Mesendoderm (in vitro differentiated cells): ENCODE data around the gene ZBTB17.
A peak's percentile ranks its signal among the peaks of the same experiment; 100 is the strongest.

Experiments used
- DNase-seq: peaks from one replicate; pipeline ENCODE4 v3.0.0; 2013
- H2AK5ac ChIP-seq: 2 replicates; pipeline ENCODE4 v1.6.1; 2013; ENCODE audit warnings: low read length, inconsistent platforms
- H2BK120ac ChIP-seq: 2 replicates; pipeline ENCODE4 v1.6.1; 2013; ENCODE audit warnings: low read depth, mild to moderate bottlenecking, low read length, moderate library complexity, mixed read lengths
- H2BK15ac ChIP-seq: replicated peaks from 2 replicates; pipeline ENCODE4 v1.6.1; 2013; ENCODE audit warnings: low read depth, mild to moderate bottlenecking, moderate library complexity
- H2BK5ac ChIP-seq: 2 replicates; pipeline ENCODE4 v1.6.1; 2013; ENCODE audit warnings: low read length, inconsistent platforms
- H3K18ac ChIP-seq: 2 replicates; pipeline ENCODE4 v1.6.1; 2013; ENCODE audit warnings: mild to moderate bottlenecking, low read length, mixed read lengths
- H3K23ac ChIP-seq: one replicate; pipeline ENCODE4 v1.6.1; 2013; ENCODE audit warnings: low read length
- H3K27ac ChIP-seq: 2 replicates; pipeline ENCODE4 v1.5.1; 2013; ENCODE audit warnings: low read depth, mild to moderate bottlenecking, inconsistent platforms, low read length, moderate library complexity
- H3K27me3 ChIP-seq: 2 replicates; pipeline ENCODE4 v1.6.1; 2013; ENCODE audit warnings: low read length, control low read depth, mild to moderate bottlenecking, inconsistent platforms; ENCODE audit not compliant: insufficient read depth, poor library complexity
- H3K36me3 ChIP-seq: 2 replicates; pipeline ENCODE4 v1.6.1; 2013; ENCODE audit warnings: low read length, inconsistent platforms; ENCODE audit not compliant: control insufficient read depth, insufficient read depth
- H3K4ac ChIP-seq: one replicate; pipeline ENCODE4 v1.6.1; 2013; ENCODE audit warnings: low read depth, mild to moderate bottlenecking, low read length, moderate library complexity
- H3K4me1 ChIP-seq: 2 replicates; pipeline ENCODE4 v1.6.1; 2013; ENCODE audit warnings: low read depth, low read length, inconsistent platforms; ENCODE audit not compliant: control insufficient read depth
- H3K4me2 ChIP-seq: 2 replicates; pipeline ENCODE4 v1.6.1; 2013; ENCODE audit warnings: low read length
- H3K4me3 ChIP-seq: 2 replicates; pipeline ENCODE4 v1.5.1; 2013; ENCODE audit warnings: mild to moderate bottlenecking, low read length
- H3K56ac ChIP-seq: one replicate; pipeline ENCODE4 v1.6.1; 2013; ENCODE audit warnings: low read length
- H3K79me1 ChIP-seq: 2 replicates; pipeline ENCODE4 v1.6.1; 2013; ENCODE audit warnings: low read length, inconsistent platforms
- H3K79me2 ChIP-seq: 2 replicates; pipeline ENCODE4 v1.6.1; 2013; ENCODE audit warnings: mild to moderate bottlenecking, low read length; ENCODE audit not compliant: control insufficient read depth, insufficient read depth
- H3K9ac ChIP-seq: 2 replicates; pipeline ENCODE4 v1.6.1; 2013; ENCODE audit warnings: low read length, inconsistent platforms
- H4K5ac ChIP-seq: one replicate; pipeline ENCODE4 v1.6.1; 2013; ENCODE audit warnings: low read length
- H4K8ac ChIP-seq: one replicate; pipeline ENCODE4 v1.6.1; 2013; ENCODE audit warnings: low read depth, mild to moderate bottlenecking, control low read depth, low read length, moderate library complexity
- WGBS: extraction: QIAGEN DNeasy Blood & Tissue Kit; methylation state at CpG from one replicate; pipeline ENCODE4 v1.1.7; 2013; ENCODE audit warnings: low lambda C conversion rate, missing lambda C conversion rate; ENCODE audit not compliant: insufficient coverage; ENCODE audit errors: extremely low coverage; 5-methylcytosine and 5-hydroxymethylcytosine counted together

ZBTB17 gene

GRCh38 chr1:16017076-16017460 is 41.2 kb upstream of the ZBTB17 start:
- H2AK5ac ChIP-seq, result no peak overlapping the region
- peaks cover 6% of the 10 kb centered on the region for H3K4me1 ChIP-seq
- H3K18ac ChIP-seq, result no peak overlapping the region

GRCh38 chr1:16015960-16016901 is 40.3 kb upstream of the ZBTB17 start:
- Histone ChIP-seq H3K36me3 (no peaks in the 10 kb centered on the region), H3K56ac (no peak overlapping the region), H3K4me1 (peaks cover 6% of the 10 kb centered on the region), H3K4ac (no peak overlapping the region), H2BK120ac (no peak overlapping the region), H2BK5ac (no peak overlapping the region), H2AK5ac (no peak overlapping the region), H3K9ac (no peak overlapping the region), H3K18ac (no peak overlapping the region), H3K23ac (no peak overlapping the region), H3K27me3 (no peaks in the 10 kb centered on the region), H3K4me2 (no peak overlapping the region), H3K79me2 (no peaks in the 10 kb centered on the region), H3K79me1 (no peaks in the 10 kb centered on the region), H4K8ac (no peak overlapping the region), H4K5ac (no peak overlapping the region), H2BK15ac (no peak overlapping the region), H3K27ac (no peak overlapping the region), H3K4me3 (no peak overlapping the region)
- no peak for DNase-seq
- no CpG with 5 or more reads among the region's 23 CpGs for WGBS

More at GRCh38 chr1:16017076-16017460, 41.2 kb upstream of the ZBTB17 start:
- Histone ChIP-seq H3K36me3 (no peaks in the 10 kb centered on the region), H3K27ac (no peak overlapping the region), H3K4me3 (no peak overlapping the region), H3K4me2 (no peak overlapping the region), H2BK120ac (no peak overlapping the region), H3K23ac (no peak overlapping the region), H4K5ac (no peak overlapping the region), H2BK15ac (no peak overlapping the region), H3K4ac (no peak overlapping the region), H3K27me3 (no peaks in the 10 kb centered on the region), H3K9ac (no peak overlapping the region), H3K79me1 (no peaks in the 10 kb centered on the region), H2BK5ac (no peak overlapping the region), H4K8ac (no peak overlapping the region), H3K56ac (no peak overlapping the region), H3K79me2 (no peaks in the 10 kb centered on the region)
- no peak for DNase-seq
- no CpG with 5 or more reads among the region's 10 CpGs for WGBS

- H2BK5ac ChIP-seq, result no peak overlapping the region
- no peaks in the 10 kb centered on the region for H3K36me3 ChIP-seq
- peaks cover 6% of the 10 kb centered on the region for H3K4me1 ChIP-seq
- no peak overlapping the region for H4K8ac ChIP-seq
- no peaks in the 10 kb centered on the region for H3K79me2 ChIP-seq
- no peak overlapping the region for H4K5ac ChIP-seq
- H3K4me2 ChIP-seq, result no peak overlapping the region
- H2BK120ac ChIP-seq, result no peak overlapping the region
- H3K27ac ChIP-seq, result no peak overlapping the region
- no peak overlapping the region for H3K4me3 ChIP-seq
- H3K4ac ChIP-seq, result no peak overlapping the region
- H2BK15ac ChIP-seq, result no peak overlapping the region
- no peaks in the 10 kb centered on the region for H3K79me1 ChIP-seq
- H2AK5ac ChIP-seq, result no peak overlapping the region
- no peak for DNase-seq
- no peak overlapping the region for H3K9ac ChIP-seq
- peak overlapping the region; percentile 6 for H3K56ac ChIP-seq
- no peak overlapping the region for H3K18ac ChIP-seq
- no peak overlapping the region for H3K23ac ChIP-seq
- no peaks in the 10 kb centered on the region for H3K27me3 ChIP-seq
- WGBS, result no CpG with 5 or more reads among the region's 25 CpGs
Measured at GRCh38 chr1:16015491-16015890, 39.6 kb upstream of the ZBTB17 start.

- Histone ChIP-seq H3K9ac (no peak overlapping the region), H3K4me2 (no peak overlapping the region), H3K4ac (no peak overlapping the region), H3K27me3 (no peaks in the 10 kb centered on the region), H2BK15ac (no peak overlapping the region), H3K56ac (peak overlapping the region; percentile 32), H2BK5ac (no peak overlapping the region), H3K18ac (no peak overlapping the region), H3K4me3 (no peak overlapping the region), H3K79me2 (no peaks in the 10 kb centered on the region), H3K27ac (no peak overlapping the region), H2BK120ac (no peak overlapping the region), H4K5ac (no peak overlapping the region), H3K79me1 (no peaks in the 10 kb centered on the region), H2AK5ac (peak overlapping the region; percentile 20), H4K8ac (no peak overlapping the region), H3K4me1 (peaks cover 6% of the 10 kb centered on the region), H3K23ac (no peak overlapping the region), H3K36me3 (no peaks in the 10 kb centered on the region)
- DNase-seq, result no peak
- WGBS, result no CpG with 5 or more reads among the region's 17 CpGs
Measured at GRCh38 chr1:16014509-16015482, 38.9 kb upstream of the ZBTB17 start.

- Histone ChIP-seq H3K36me3 (no peaks in the 10 kb centered on the region), H2BK15ac (no peak overlapping the region), H3K23ac (no peak overlapping the region), H3K9ac (peak overlapping the region; percentile 47), H3K79me2 (no peaks in the 10 kb centered on the region), H3K4me1 (peaks cover 6% of the 10 kb centered on the region), H2BK120ac (no peak overlapping the region), H3K27me3 (no peaks in the 10 kb centered on the region), H4K5ac (no peak overlapping the region), H3K56ac (peak overlapping the region; percentile 75), H3K27ac (no peak overlapping the region), H3K79me1 (no peaks in the 10 kb centered on the region), H3K18ac (no peak overlapping the region), H3K4me3 (no peak overlapping the region), H4K8ac (no peak overlapping the region), H3K4me2 (no peak overlapping the region), H2BK5ac (no peak overlapping the region), H2AK5ac (no peak overlapping the region), H3K4ac (no peak overlapping the region)
- no CpG with 5 or more reads among the region's 4 CpGs for WGBS
- no peak for DNase-seq
Measured at GRCh38 chr1:16013908-16014258, 38.0 kb upstream of the ZBTB17 start.
